GM12878 (cell line): ENCODE measurements around the gene LRRC55. TPM values are rescaled to one million over a fixed set of nuclear protein-coding genes. Genes with fewer than 3 reads are reported as not detected.

Experiments
- ATAC-seq: fragments of 200-7000 bp; cut with Tn5 transposase; 3 replicates; pipeline ENCODE4 v1.9.1; 2020; ENCODE audit warnings: mild to moderate bottlenecking, moderate library complexity
- BruUV-seq: library from RNA; stranded (reverse); fragments of 400-500 nt; replicated peaks from 2 replicates; lab custom pipeline; 2021; lab: Mats Ljungman, UMichigan
- CTCF ChIA-PET: fragments of 300-600 bp; sonication (Branson Sonifier 250); formaldehyde crosslinking; extraction: SDS; loops from one replicate; lab custom pipeline; 2021; ENCODE audit warnings: inconsistent platforms; lab: Yijun Ruan, JAX
- POLR2A ChIA-PET: fragments of 350-600 bp; formaldehyde crosslinking; extraction: SDS; loops from one replicate; lab custom pipeline; 2021; ENCODE audit warnings: inconsistent platforms; lab: Charles Lee
- RAD21 ChIA-PET: fragments of 300-600 bp; sonication (Branson Sonifier 250); formaldehyde crosslinking; loops from one replicate; lab custom pipeline; 2023; ENCODE audit warnings: antibody characterized with exemption; ENCODE audit not compliant: unreplicated experiment; lab: Charles Lee
- SMC1A ChIA-PET: fragments of 300-600 bp; sonication (Branson Sonifier 250); formaldehyde crosslinking; loops from one replicate; lab custom pipeline; 2023; ENCODE audit not compliant: unreplicated experiment, uncharacterized antibody; lab: Charles Lee
- DNase-seq: peaks from one replicate; pipeline ENCODE4 v3.0.0-alpha.2; 2011; ENCODE audit warnings: low read depth, low spot score
- FAIRE-seq: peaks from 3 replicates; lab custom pipeline; 2011; peaks lifted over from hg19 to GRCh38; lab: Jason Lieb, UNC
- H2AFZ ChIP-seq: 2 replicates; pipeline ENCODE4 v1.6.0; 2011; ENCODE audit warnings: low read depth, low read length, control low read depth; ENCODE audit not compliant: control insufficient read depth
- H3K27ac ChIP-seq: 2 replicates; pipeline ENCODE4 v1.5.1; 2011; ENCODE audit warnings: control low read depth; ENCODE audit not compliant: control insufficient read depth, insufficient read depth
- H3K27me3 ChIP-seq, 2 experiments: replicated peaks in 1 of 2; 2 replicates each; pipeline versions ENCODE4 v1.6.0 to v1.6.1; 2011; ENCODE audit warnings: low read length in 1 of 2; ENCODE audit not compliant: control insufficient read depth in 2 of 2, insufficient read depth in 2 of 2
- H3K36me3 ChIP-seq, 2 experiments: 2 replicates each; pipeline ENCODE4 v1.5.1; 2011; ENCODE audit warnings: low read length in 1 of 2; ENCODE audit not compliant: control insufficient read depth in 2 of 2, insufficient read depth in 2 of 2
- H3K4me1 ChIP-seq: 2 replicates; pipeline ENCODE4 v1.6.1; 2011; ENCODE audit warnings: mild to moderate bottlenecking, low read length, moderate library complexity, mixed read lengths; ENCODE audit not compliant: control insufficient read depth, insufficient read depth
- H3K4me2 ChIP-seq: 2 replicates; pipeline ENCODE4 v1.6.0; 2011; ENCODE audit warnings: control low read depth; ENCODE audit not compliant: control insufficient read depth, insufficient read depth
- H3K4me3 ChIP-seq: fragments of 200-600 bp; sonication (generic); 2 replicates; pipeline ENCODE4 v1.5.1; 2016
- H3K79me2 ChIP-seq: 2 replicates; pipeline ENCODE4 v1.6.0; 2011; ENCODE audit warnings: low read length; ENCODE audit not compliant: control insufficient read depth, insufficient read depth
- H3K9ac ChIP-seq: 2 replicates; pipeline ENCODE4 v1.8.0; 2011; ENCODE audit warnings: low read length, control low read depth, mixed read lengths; ENCODE audit not compliant: control insufficient read depth, insufficient read depth
- H3K9me3 ChIP-seq: replicated peaks from 3 replicates; pipeline ENCODE4 v1.5.1; 2011; ENCODE audit warnings: mild to moderate bottlenecking, low read length; ENCODE audit not compliant: control insufficient read depth, insufficient read depth
- H4K20me1 ChIP-seq: 2 replicates; pipeline ENCODE4 v1.6.0; 2011; ENCODE audit not compliant: control insufficient read depth, insufficient read depth
- ASH2L ChIP-seq: fragments of 300-600, 200-600 bp; sonication (generic); IDR thresholded peaks from 2 replicates; pipeline ENCODE4 v1.6.1; 2017; ENCODE audit warnings: low read depth, mild to moderate bottlenecking, borderline replicate concordance
- ATF7 ChIP-seq: fragments of 450-650 bp; IDR thresholded peaks from 2 replicates; pipeline ENCODE4 v1.6.1; 2016; ENCODE audit warnings: low read depth, mild to moderate bottlenecking
- BCLAF1 ChIP-seq: fragments of 450-650 bp; IDR thresholded peaks from 2 replicates; pipeline ENCODE4 v1.6.1; 2017; ENCODE audit warnings: antibody characterized with exemption, mild to moderate bottlenecking, moderate library complexity
- BHLHE40 ChIP-seq, 2 experiments: fragments of 450-650 bp in 1 of 2; IDR thresholded peaks; 2 replicates each; pipeline ENCODE4 v1.6.1; 2011 to 2017; ENCODE audit warnings: low read depth in 2 of 2, borderline replicate concordance in 1 of 2, improper control_type of control experiment in 1 of 2, low read length in 1 of 2, mild to moderate bottlenecking in 1 of 2
- HDAC6 ChIP-seq: fragments of 200-600 bp; sonication (generic); IDR thresholded peaks from one replicate; pipeline ENCODE4 v1.8.0; 2017; ENCODE audit warnings: antibody characterized with exemption; ENCODE audit not compliant: unreplicated experiment
- MYC ChIP-seq: IDR thresholded peaks from 2 replicates; pipeline ENCODE4 v1.6.1; 2011; ENCODE audit warnings: mild to moderate bottlenecking, low read length, moderate library complexity, inconsistent platforms; ENCODE audit not compliant: insufficient read depth, insufficient replicate concordance, insufficient read length, severe bottlenecking
- PBX3 ChIP-seq: IDR thresholded peaks from 2 replicates; pipeline ENCODE4 v1.6.1; 2011; ENCODE audit warnings: mild to moderate bottlenecking, low read depth, low read length, moderate library complexity; ENCODE audit not compliant: insufficient replicate concordance
- PKNOX1 ChIP-seq: fragments of 450-650 bp; IDR thresholded peaks from 2 replicates; pipeline ENCODE4 v1.6.1; 2016; ENCODE audit warnings: mild to moderate bottlenecking
- RB1 ChIP-seq: fragments of 450-650 bp; formaldehyde crosslinking; IDR thresholded peaks from 2 replicates; pipeline ENCODE4 v1.6.1; 2017; ENCODE audit warnings: mild to moderate bottlenecking, borderline replicate concordance
- SMAD1 ChIP-seq: fragments of 450-650 bp; IDR thresholded peaks from 2 replicates; pipeline ENCODE4 v1.6.1; 2018; ENCODE audit warnings: mild to moderate bottlenecking, low read depth; ENCODE audit not compliant: partially characterized antibody
- SMARCA5 ChIP-seq: fragments of 450-650 bp; IDR thresholded peaks from 2 replicates; pipeline ENCODE4 v1.6.1; 2017; ENCODE audit warnings: mild to moderate bottlenecking
- SP1 ChIP-seq: IDR thresholded peaks from one replicate; pipeline ENCODE4 v1.6.1; 2011; ENCODE audit warnings: low read depth, low read length
- SREBF2 ChIP-seq: IDR thresholded peaks from 2 replicates; pipeline ENCODE4 v1.6.1; 2012; ENCODE audit warnings: mild to moderate bottlenecking, low read length
- SUZ12 ChIP-seq: fragments of 200-600 bp; sonication (generic); IDR thresholded peaks from one replicate; pipeline ENCODE4 v1.6.1; 2018; ENCODE audit warnings: antibody characterized with exemption, mild to moderate bottlenecking; ENCODE audit not compliant: unreplicated experiment
- TCF7 ChIP-seq: IDR thresholded peaks from 2 replicates; pipeline ENCODE4 v1.6.1; 2014; ENCODE audit warnings: antibody characterized with exemption, borderline replicate concordance
- ZNF384 ChIP-seq: IDR thresholded peaks from 2 replicates; pipeline ENCODE4 v1.6.1; 2012; ENCODE audit warnings: low read depth, mild to moderate bottlenecking, low read length, improper control_type of control experiment, borderline replicate concordance
- WGBS: methylation state at CpG from one replicate; pipeline ENCODE4 v1.1.6; 2016; ENCODE audit warnings: low lambda C conversion rate; ENCODE audit not compliant: insufficient replicate concordance, insufficient coverage; ENCODE audit errors: missing lambda C conversion rate; 5-methylcytosine and 5-hydroxymethylcytosine counted together
- in situ Hi-C: fragments of 300-500 bp; cut with MboI; formaldehyde crosslinking; loops from 9 replicates; pipeline ENCODE4 v1.14.3; 2018; ENCODE audit warnings: mixed read lengths
- intact Hi-C: fragments of 100-400 bp; cut with micrococcal nuclease; formaldehyde crosslinking; loops from one replicate; pipeline ENCODE4 v1.14.2; 2022; ENCODE audit not compliant: unreplicated experiment
- polyA plus RNA-seq, 11 experiments: library from polyadenylated mRNA; depleted of rRNA in 4 of 11; unstranded in 6 of 11; stranded (reverse) in 5 of 11; fragments of >200 nt; fragmentation: Nextera tagmentation in 4 of 11; fragmentation: Illumina TruSeq in 1 of 11; extraction: Ambion mirVana in 4 of 11; extraction: Trizol in 1 of 11; gene quantifications; 1 replicate in 1 of 11; 2 replicates in 10 of 11; pipeline versions ENCODE4 v1.2.1 to v1.2.3, GENCODE V29; 2011 to 2016; ENCODE audit warnings: inconsistent platforms in 2 of 11, missing spikeins in 2 of 11, low read depth in 1 of 11
- total RNA-seq, 4 experiments: library from RNA; depleted of rRNA in 3 of 4; stranded (reverse); fragments of >200 nt in 3 of 4; fragmentation: Illumina TruSeq in 1 of 4; extraction: Trizol in 1 of 4; gene quantifications; 2 replicates each; pipeline versions ENCODE4 v1.2.1 to v1.2.3, GENCODE V29; 2013 to 2021

The LRRC55 gene
- total and polyA plus RNA-seq, 10 of the 15 experiments (the other 5 are each of a cell fraction or from before 2014, with no cell fraction given), result 0.01 to 0.04 TPM; not detected in 8

- TF ChIP-seq PKNOX1, result no peak
- TF ChIP-seq HDAC6, result no peak
- no peak for TF ChIP-seq SMAD1
- no peak for TF ChIP-seq SUZ12
- no peak for TF ChIP-seq BHLHE40 (IDR thresholded peaks at IDR 0.05; ENCODE audit: borderline replicate concordance in 1 of 2, low read depth in 2 of 2, low read length in 1 of 2)
Measured at GRCh38 chr11:57200917-57201316, 19.2 kb downstream of the LRRC55 start (continued).

GRCh38 chr11:57202281-57202680, 20.5 kb downstream of the LRRC55 start:
- no TSS peak for BruUV-seq
- no peaks in the 10 kb centered on the region for H3K4me1 ChIP-seq
- in situ Hi-C loops, result no loop called here

More at GRCh38 chr11:57202281-57202680, 20.5 kb downstream of the LRRC55 start:
- no peak overlapping the region for H3K27ac ChIP-seq
- no peak overlapping the region for H3K9ac ChIP-seq
- no peak overlapping the region for H2AFZ ChIP-seq
- no peaks in the 10 kb centered on the region for H3K36me3 ChIP-seq
- TF ChIP-seq ATF7, result no peak
- TF ChIP-seq ZNF384, result no peak
- TF ChIP-seq RB1, result no peak
- no peak for TF ChIP-seq SP1
- no peak for TF ChIP-seq SMARCA5
- TF ChIP-seq MYC, result no peak
- TF ChIP-seq BCLAF1, result no peak
- no peak for TF ChIP-seq SREBF2
- no peak for TF ChIP-seq ASH2L
- TF ChIP-seq PBX3, result no peak
- no peak for TF ChIP-seq TCF7
- ATAC-seq, result no peak
- no peak overlapping the region for H3K4me3 ChIP-seq
- no peak overlapping the region for H3K4me2 ChIP-seq
- intact Hi-C loops, result no loop called here
- H3K27me3 ChIP-seq, result no peaks in the 10 kb centered on the region; a peak in 1 of 4 replicates
- 47% methylated on average over 10 of the region's 10 CpGs for WGBS
- ChIA-PET POLR2A (no interaction called here), RAD21 (no interaction called here), CTCF (no interaction called here), SMC1A (no interaction called here)
- no peak for DNase-seq
- no peaks in the 10 kb centered on the region for H3K9me3 ChIP-seq
- no peaks in the 10 kb centered on the region for H3K79me2 ChIP-seq
- no peak for FAIRE-seq
- no peaks in the 10 kb centered on the region for H4K20me1 ChIP-seq
